Peyer's patch (tissue), 4 donors: ENCODE results near the gene WDR38. TPM values are rescaled to one million over a fixed set of nuclear protein-coding genes. Genes with fewer than 3 reads are reported as not detected.

Experiments used
- DNase-seq, 3 donors: peaks; one replicate each; pipeline ENCODE4 v3.0.0-alpha.2; 2017 to 2019
- H3K27ac ChIP-seq, 4 donors: fragments of 200-600 bp; sonication (generic); one replicate each; pipeline ENCODE4 v1.5.1; 2016 to 2019
- H3K27me3 ChIP-seq, 2 donors: fragments of 200-600 bp; sonication (generic); one replicate each; pipeline ENCODE4 v1.5.1; 2019
- H3K36me3 ChIP-seq, 3 donors: fragments of 200-600 bp; sonication (generic); one replicate each; pipeline ENCODE4 v1.5.1; 2016 to 2019
- H3K4me1 ChIP-seq, 4 donors: fragments of 200-600 bp; sonication (generic); one replicate each; pipeline ENCODE4 v1.5.1; 2016 to 2019
- H3K4me3 ChIP-seq, 4 donors: fragments of 200-600 bp; sonication (generic); 1 replicate in 3 of 4; 2 replicates in 1 of 4; pipeline ENCODE4 v1.5.1; 2016 to 2019; ENCODE audit warnings: mild to moderate bottlenecking in 1 of 4
- H3K9me3 ChIP-seq, 4 donors: fragments of 200-600 bp; sonication (generic); one replicate each; pipeline ENCODE4 v1.5.1; 2016 to 2019; ENCODE audit warnings: mild to moderate bottlenecking in 1 of 4
- CTCF ChIP-seq, 6 experiments: fragments of 450-650 bp in 4 of 6; fragments of 200-600 bp in 2 of 6; sonication (generic) in 1 of 6; IDR thresholded peaks; one replicate each; pipeline ENCODE4 v1.5.1; 2017 to 2019; ENCODE audit warnings: antibody characterized with exemption in 6 of 6, mild to moderate bottlenecking in 3 of 6, moderate library complexity in 1 of 6
- POLR2A ChIP-seq, 2 donors: fragments of 450-650 bp; IDR thresholded peaks; one replicate each; pipeline ENCODE4 v1.5.1; 2017; ENCODE audit warnings: antibody characterized with exemption in 2 of 2, mild to moderate bottlenecking in 2 of 2, moderate library complexity in 2 of 2
- total RNA-seq, 4 donors: library from RNA; depleted of rRNA; stranded (reverse); fragments of >200 nt; gene quantifications; one replicate each; pipeline ENCODE4 v1.1.0, GENCODE V29; 2016

WDR38 gene
- total RNA-seq, 4 donors from 2014 or later = not detected

DNA sequence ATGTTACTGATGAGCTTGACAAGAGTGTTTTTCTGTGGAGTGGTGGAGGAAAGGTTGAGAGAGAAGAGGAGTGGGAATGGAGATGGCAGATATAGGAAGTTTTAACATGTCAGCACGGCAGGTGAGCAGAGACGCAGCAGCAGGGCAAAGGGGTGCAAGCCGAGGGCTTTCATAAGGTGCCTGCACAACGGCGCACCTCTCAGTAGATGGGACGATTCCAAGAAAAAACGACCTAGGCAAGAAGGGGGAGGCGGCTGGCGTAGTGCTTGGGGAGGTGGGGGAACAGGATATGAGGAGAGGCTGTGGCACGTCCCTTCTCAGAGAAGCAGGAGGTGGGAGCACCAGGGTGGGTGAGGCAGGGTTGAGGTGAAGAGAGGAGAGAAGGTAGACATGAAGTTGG, 33.2 kb downstream of the WDR38 start:
- no peak for TF ChIP-seq POLR2A (IDR thresholded peaks at IDR 0.05)
- TF ChIP-seq CTCF (IDR thresholded peaks at IDR 0.05) = no peak
- Histone ChIP-seq H3K9me3 (no peaks in the 10 kb centered on the region), H3K27me3 (no peaks in the 10 kb centered on the region), H3K27ac (no peak overlapping the region), H3K4me1 (no peaks in the 10 kb centered on the region), H3K4me3 (no peak overlapping the region), H3K36me3 (peaks cover 0 to 85% (median 0%) of the 10 kb centered on the region in 3 donors)
- DNase-seq = no peak

DNA sequence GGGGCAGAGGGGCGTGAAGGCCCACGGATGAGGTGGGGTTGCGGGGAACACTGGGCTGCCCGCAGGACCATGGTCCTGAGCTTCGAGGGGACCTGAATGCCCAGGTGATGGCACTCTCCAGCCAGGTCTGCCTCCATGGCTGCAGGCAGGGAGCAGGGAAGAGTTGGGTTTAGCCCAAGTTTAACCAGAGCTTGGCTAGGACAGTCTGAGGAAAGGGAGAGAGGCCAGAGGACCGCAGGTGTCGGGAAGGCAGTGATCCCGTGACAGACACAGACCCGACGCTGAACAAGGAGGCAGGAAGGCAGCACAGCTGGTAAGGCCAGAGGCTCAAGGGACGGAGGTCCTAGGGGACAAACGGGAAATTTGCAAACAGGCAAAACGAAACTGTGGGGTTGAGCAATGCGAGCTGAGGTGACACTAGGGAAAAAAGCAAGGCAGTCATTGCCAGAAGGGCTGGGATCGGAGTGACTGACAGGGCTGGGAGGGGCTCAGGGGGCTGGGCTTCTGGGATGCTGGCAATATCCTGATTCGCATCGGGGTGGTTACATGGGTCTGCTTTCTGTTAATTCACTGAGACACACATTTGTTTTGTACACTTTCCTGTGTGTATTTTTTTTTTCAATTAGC, 33.7 kb downstream of the WDR38 start:
- DNase-seq = no peak
- Histone ChIP-seq H3K4me3 (no peak overlapping the region), H3K36me3 (peaks cover 0 to 80% (median 0%) of the 10 kb centered on the region in 3 donors), H3K27ac (no peak overlapping the region), H3K9me3 (no peaks in the 10 kb centered on the region), H3K4me1 (no peaks in the 10 kb centered on the region), H3K27me3 (no peaks in the 10 kb centered on the region)
- TF ChIP-seq CTCF (IDR thresholded peaks at IDR 0.05) = no peak

DNA sequence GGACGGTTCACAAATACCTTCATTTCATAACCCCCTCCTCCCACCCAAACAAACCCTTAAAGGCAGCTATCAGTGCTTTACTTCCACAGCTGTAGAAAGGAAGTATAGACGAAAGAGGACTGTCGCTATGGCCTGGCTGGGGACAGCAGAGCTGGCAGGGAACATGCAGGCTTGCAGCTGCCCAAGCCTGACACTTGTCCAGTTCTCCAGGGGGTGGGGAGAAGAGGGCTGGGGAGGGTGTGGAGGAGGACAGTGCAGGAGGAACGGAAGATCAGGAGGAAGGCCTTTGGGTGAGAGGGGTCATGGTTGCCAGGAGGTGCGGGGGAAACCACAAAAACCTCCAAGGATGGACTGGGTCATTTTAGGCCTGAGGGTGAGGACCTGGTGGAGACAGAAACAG, 34.6 kb downstream of the WDR38 start:
- no peak for DNase-seq
- H3K4me1 ChIP-seq = no peaks in the 10 kb centered on the region
- H3K9me3 ChIP-seq = no peaks in the 10 kb centered on the region
- no peak for TF ChIP-seq CTCF (IDR thresholded peaks at IDR 0.05)
- no peak for TF ChIP-seq POLR2A (IDR thresholded peaks at IDR 0.05)
- no peak overlapping the region for H3K27ac ChIP-seq
- H3K27me3 ChIP-seq = no peaks in the 10 kb centered on the region
- H3K4me3 ChIP-seq = no peak overlapping the region
- peaks cover 0 to 80% (median 0%) of the 10 kb centered on the region in 3 donors for H3K36me3 ChIP-seq

GRCh38 chr9:124889006-124889405, 35.7 kb downstream of the WDR38 start:
- DNase-seq = no peak
- Histone ChIP-seq H3K27ac (no peak overlapping the region), H3K27me3 (no peaks in the 10 kb centered on the region), H3K9me3 (no peaks in the 10 kb centered on the region), H3K4me3 (no peak overlapping the region), H3K36me3 (peaks cover 0 to 90% (median 0%) of the 10 kb centered on the region in 3 donors), H3K4me1 (no peaks in the 10 kb centered on the region)
- TF ChIP-seq CTCF (IDR thresholded peaks at IDR 0.05) (no peak), POLR2A (IDR thresholded peaks at IDR 0.05) (no peak)

DNA sequence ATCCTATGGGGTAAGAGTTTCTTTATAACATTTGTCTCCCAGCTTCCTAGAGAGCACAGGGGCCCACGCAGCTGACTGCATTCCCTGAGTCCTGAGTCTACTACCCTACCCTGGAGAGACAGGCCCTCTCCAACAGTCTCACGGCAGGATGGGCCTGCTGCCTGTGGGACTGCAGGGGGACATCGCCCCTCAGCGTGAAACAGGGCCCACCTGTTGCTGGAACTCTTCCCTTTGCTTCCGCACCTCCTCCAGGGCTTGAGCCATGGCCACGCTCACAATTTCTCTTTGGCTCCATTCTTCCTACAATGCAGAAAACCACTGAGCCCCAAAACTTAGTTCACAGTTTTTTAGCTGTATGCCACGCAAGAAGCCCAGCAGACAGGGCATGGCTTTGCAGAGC, 36.9 kb downstream of the WDR38 start:
- H3K4me1 ChIP-seq = no peaks in the 10 kb centered on the region
- TF ChIP-seq CTCF (IDR thresholded peaks at IDR 0.05) (no peak), POLR2A (IDR thresholded peaks at IDR 0.05) (no peak)
- no peaks in the 10 kb centered on the region for H3K9me3 ChIP-seq
- peaks cover 0 to 84% (median 0%) of the 10 kb centered on the region in 3 donors for H3K36me3 ChIP-seq
- H3K27ac ChIP-seq = no peak overlapping the region
- no peak for DNase-seq
- no peaks in the 10 kb centered on the region for H3K27me3 ChIP-seq
- H3K4me3 ChIP-seq = no peak overlapping the region
